H1 (cell line): ENCODE results near the gene PLEKHB1. TPM values are rescaled to one million over a fixed set of nuclear protein-coding genes. Genes with fewer than 3 reads are reported as not detected.

Experiments
- CTCF ChIA-PET: fragments of 300-600 bp; sonication (Branson Sonifier 250); formaldehyde crosslinking; loops from one replicate; lab custom pipeline; 2021; ENCODE audit not compliant: partially characterized antibody; lab: Charles Lee
- POLR2A ChIA-PET: fragments of 300-600 bp; sonication (Branson Sonifier 250); formaldehyde crosslinking; loops from one replicate; lab custom pipeline; 2021; ENCODE audit warnings: inconsistent platforms; ENCODE audit not compliant: partially characterized antibody; lab: Charles Lee
- DNase-seq, 2 experiments: peaks; one replicate each; pipeline versions ENCODE4 v3.0.0 to v3.0.0-alpha.2; 2010 to 2022; ENCODE audit warnings: low spot score in 2 of 2, low read depth in 1 of 2, mixed read lengths in 1 of 2
- FAIRE-seq: peaks from 2 replicates; lab custom pipeline; 2011; peaks lifted over from hg19 to GRCh38; lab: Jason Lieb, UNC
- H2AFZ ChIP-seq: 2 replicates; pipeline ENCODE4 v1.8.1; 2012; ENCODE audit warnings: low read length, inconsistent platforms
- H2AK5ac ChIP-seq: 2 replicates; pipeline ENCODE4 v1.6.1; 2013; ENCODE audit warnings: low read depth, low read length
- H2BK120ac ChIP-seq: replicated peaks from 2 replicates; pipeline ENCODE3; 2013; ENCODE audit warnings: low read depth, low read length, inconsistent platforms
- H2BK12ac ChIP-seq: 2 replicates; pipeline ENCODE4 v1.6.1; 2013; ENCODE audit warnings: low read depth, low read length
- H2BK15ac ChIP-seq: 2 replicates; pipeline ENCODE4 v1.6.1; 2013; ENCODE audit warnings: low read length
- H2BK20ac ChIP-seq: 2 replicates; pipeline ENCODE4 v1.6.1; 2013; ENCODE audit warnings: low read length
- H2BK5ac ChIP-seq: 2 replicates; pipeline ENCODE4 v1.6.1; 2013; ENCODE audit warnings: low read depth, low read length
- H3K14ac ChIP-seq: 2 replicates; pipeline ENCODE4 v1.6.1; 2013; ENCODE audit warnings: inconsistent platforms; ENCODE audit not compliant: insufficient read length
- H3K18ac ChIP-seq: 2 replicates; pipeline ENCODE4 v1.6.1; 2013; ENCODE audit warnings: low read length; ENCODE audit errors: extremely low read depth
- H3K23ac ChIP-seq: 2 replicates; pipeline ENCODE4 v1.6.1; 2013; ENCODE audit warnings: inconsistent platforms; ENCODE audit not compliant: insufficient read length
- H3K23me2 ChIP-seq: 2 replicates; pipeline ENCODE4 v1.6.1; 2013; ENCODE audit warnings: low read depth, low read length
- H3K27ac ChIP-seq: 2 replicates; pipeline ENCODE4 v1.6.1; 2011; ENCODE audit warnings: low read depth, low read length, inconsistent platforms
- H3K27me3 ChIP-seq, 4 experiments: replicated peaks in 1 of 4; 1 replicate in 1 of 4; 2 replicates in 3 of 4; pipeline versions ENCODE4 v1.6.1 to v1.8.1; 2011 to 2013; ENCODE audit warnings: low read length in 3 of 4, mild to moderate bottlenecking in 3 of 4, inconsistent platforms in 2 of 4, mixed read lengths in 2 of 4, moderate library complexity in 1 of 4; ENCODE audit not compliant: control insufficient read depth in 3 of 4, insufficient read depth in 3 of 4; ENCODE audit errors: extremely low read depth in 1 of 4
- H3K36me3 ChIP-seq, 4 experiments: 2 replicates each; pipeline versions ENCODE4 v1.6.1 to v1.8.1; 2011 to 2013; ENCODE audit warnings: mild to moderate bottlenecking in 4 of 4, low read length in 3 of 4, moderate library complexity in 2 of 4, control low read depth in 1 of 4, inconsistent platforms in 1 of 4; ENCODE audit not compliant: insufficient read depth in 4 of 4, control insufficient read depth in 2 of 4
- H3K4ac ChIP-seq: replicated peaks from 2 replicates; pipeline ENCODE3; 2013; ENCODE audit warnings: low read length, low read depth, mixed read lengths, inconsistent platforms; ENCODE audit not compliant: insufficient read length
- H3K4me1 ChIP-seq, 4 experiments: replicated peaks in 1 of 4; 1 replicate in 1 of 4; 2 replicates in 3 of 4; pipeline versions ENCODE4 v1.6.1 to v1.8.1; 2011 to 2013; ENCODE audit warnings: low read length in 3 of 4, inconsistent platforms in 2 of 4, mixed read lengths in 1 of 4; ENCODE audit not compliant: insufficient read depth in 4 of 4, control insufficient read depth in 3 of 4
- H3K4me2 ChIP-seq, 2 experiments: 2 replicates each; pipeline versions ENCODE4 v1.6.1 to v1.8.1; 2011 to 2013; ENCODE audit warnings: low read depth in 2 of 2, low read length in 2 of 2, control low read depth in 1 of 2, inconsistent platforms in 1 of 2, mild to moderate bottlenecking in 1 of 2; ENCODE audit not compliant: insufficient read depth in 1 of 2
- H3K4me3 ChIP-seq, 4 experiments: fragments of 200-600, 300-600 bp in 1 of 4; sonication (generic), shearing (Covaris generic), sonication (Bioruptor Twin) in 1 of 4; 2 replicates each; pipeline versions ENCODE4 v1.5.1 to v1.8.1; 2011 to 2016; ENCODE audit warnings: low read length in 4 of 4, low read depth in 3 of 4, control low read depth in 2 of 4, inconsistent platforms in 2 of 4, mild to moderate bottlenecking in 2 of 4, mixed read lengths in 1 of 4, moderate library complexity in 1 of 4; ENCODE audit not compliant: insufficient read depth in 2 of 4; ENCODE audit errors: extremely low read depth in 1 of 4
- H3K56ac ChIP-seq: replicated peaks from 2 replicates; pipeline ENCODE3; 2013; ENCODE audit warnings: low read depth, mild to moderate bottlenecking, mixed read lengths, low read length, inconsistent platforms; ENCODE audit not compliant: insufficient read length
- H3K79me1 ChIP-seq: 2 replicates; pipeline ENCODE4 v1.6.1; 2013; ENCODE audit warnings: low read depth, low read length, control low read depth
- H3K79me2 ChIP-seq, 2 experiments: 2 replicates each; pipeline versions ENCODE4 v1.6.1 to v1.8.1; 2012 to 2013; ENCODE audit warnings: low read length in 2 of 2, mild to moderate bottlenecking in 2 of 2, inconsistent platforms in 1 of 2; ENCODE audit not compliant: insufficient read depth in 2 of 2, control insufficient read depth in 1 of 2
- H3K9ac ChIP-seq, 4 experiments: replicated peaks in 1 of 4; 1 replicate in 1 of 4; 2 replicates in 3 of 4; pipeline versions ENCODE4 v1.6.1 to v1.8.1; 2011 to 2013; ENCODE audit warnings: low read depth in 3 of 4, low read length in 3 of 4, control low read depth in 2 of 4, mild to moderate bottlenecking in 2 of 4, moderate library complexity in 2 of 4, inconsistent platforms in 1 of 4; ENCODE audit errors: extremely low read depth in 1 of 4
- H3K9me3 ChIP-seq, 2 experiments: 2 replicates each; pipeline versions ENCODE4 v1.6.1 to v1.8.1; 2012 to 2013; ENCODE audit warnings: mild to moderate bottlenecking in 2 of 2, moderate library complexity in 2 of 2, control low read depth in 1 of 2, inconsistent platforms in 1 of 2, low read depth in 1 of 2, low read length in 1 of 2, mixed read lengths in 1 of 2; ENCODE audit not compliant: insufficient read depth in 2 of 2
- H4K20me1 ChIP-seq, 2 experiments: replicated peaks in 1 of 2; 2 replicates each; pipeline versions ENCODE3 to v1.8.1; 2011 to 2013; ENCODE audit warnings: inconsistent platforms in 2 of 2, low read length in 2 of 2, mild to moderate bottlenecking in 1 of 2; ENCODE audit not compliant: insufficient read depth in 2 of 2, control insufficient read depth in 1 of 2
- H4K5ac ChIP-seq: 2 replicates; pipeline ENCODE4 v1.6.1; 2013; ENCODE audit warnings: low read length, low read depth, mixed read lengths, inconsistent platforms; ENCODE audit not compliant: insufficient read length
- H4K8ac ChIP-seq: 2 replicates; pipeline ENCODE4 v1.8.0; 2013; ENCODE audit warnings: mild to moderate bottlenecking, moderate library complexity, low read length, inconsistent platforms; ENCODE audit not compliant: insufficient read depth; ENCODE audit errors: extremely low read depth
- H4K91ac ChIP-seq: replicated peaks from 2 replicates; pipeline ENCODE3; 2013; ENCODE audit warnings: low read length, mixed read lengths, inconsistent platforms; ENCODE audit not compliant: insufficient read length
- CTBP2 ChIP-seq: IDR thresholded peaks from 2 replicates; pipeline ENCODE4 v1.7.0; 2011; ENCODE audit warnings: borderline replicate concordance, mild to moderate bottlenecking, moderate library complexity, mixed read lengths, low read length; ENCODE audit not compliant: insufficient read depth, insufficient read length
- FOSL1 ChIP-seq: IDR thresholded peaks from 2 replicates; pipeline ENCODE4 v1.6.1; 2011; ENCODE audit warnings: mild to moderate bottlenecking, low read depth, low read length, moderate library complexity; ENCODE audit not compliant: insufficient read depth
- GTF2F1 ChIP-seq: IDR thresholded peaks from 2 replicates; pipeline ENCODE4 v1.6.1; 2012; ENCODE audit warnings: low read depth, low read length, improper control_type of control experiment, borderline replicate concordance
- HDAC2 ChIP-seq, 2 experiments: fragments of 300-600 bp in 1 of 2; sonication (generic) in 1 of 2; IDR thresholded peaks; 2 replicates each; pipeline ENCODE4 v1.6.1; 2011 to 2012; ENCODE audit warnings: low read depth in 2 of 2, low read length in 2 of 2, mild to moderate bottlenecking in 2 of 2, moderate library complexity in 2 of 2, borderline replicate concordance in 1 of 2, inconsistent platforms in 1 of 2
- KDM4A ChIP-seq: IDR thresholded peaks from one replicate; pipeline ENCODE4 v1.7.1; 2012; ENCODE audit warnings: low read depth, mild to moderate bottlenecking, moderate library complexity, low read length, inconsistent platforms; ENCODE audit not compliant: severe bottlenecking
- KDM5A ChIP-seq: fragments of 200-600 bp; IDR thresholded peaks from 2 replicates; pipeline ENCODE4 v1.7.1; 2012; ENCODE audit warnings: mild to moderate bottlenecking, low read length, inconsistent platforms, mixed read lengths
- POU5F1 ChIP-seq: IDR thresholded peaks from 2 replicates; pipeline ENCODE4 v1.6.1; 2011; ENCODE audit warnings: low read depth, mild to moderate bottlenecking, low read length, moderate library complexity
- SIN3A ChIP-seq, 2 experiments: IDR thresholded peaks in 1 of 2; conservative IDR thresholded peaks in 1 of 2; 2 replicates each; pipeline ENCODE4 v1.6.1; 2011 to 2012; ENCODE audit warnings: low read length in 2 of 2, improper control_type of control experiment in 1 of 2, low read depth in 1 of 2, mild to moderate bottlenecking in 1 of 2
- SRF ChIP-seq: IDR thresholded peaks from 2 replicates; pipeline ENCODE4 v1.6.1; 2011; ENCODE audit warnings: mild to moderate bottlenecking, low read depth, low read length, moderate library complexity
- SUZ12 ChIP-seq: fragments of 200-600 bp; sonication (generic); IDR thresholded peaks from 2 replicates; pipeline ENCODE4 v1.6.1; 2012; ENCODE audit warnings: mild to moderate bottlenecking, inconsistent platforms, low read length, moderate library complexity, mixed read lengths
- TAF1 ChIP-seq: IDR thresholded peaks from 2 replicates; pipeline ENCODE4 v1.6.1; 2011; ENCODE audit warnings: mild to moderate bottlenecking, low read depth, low read length
- TEAD4 ChIP-seq: IDR thresholded peaks from 2 replicates; pipeline ENCODE4 v1.6.1; 2012; ENCODE audit warnings: low read depth, low read length, inconsistent platforms, mixed read lengths
- WGBS, 2 experiments: shearing (Covaris generic) in 1 of 2; methylation state at CpG; one replicate each; pipeline versions ENCODE4 v1.1.6 to v1.1.7; 2013 to 2015; ENCODE audit warnings: low lambda C conversion rate in 2 of 2, mixed read lengths in 2 of 2, inconsistent platforms in 1 of 2, low coverage in 1 of 2, missing lambda C conversion rate in 1 of 2; ENCODE audit not compliant: insufficient replicate concordance in 2 of 2, insufficient coverage in 1 of 2, insufficient read length in 1 of 2; ENCODE audit errors: extremely low coverage in 1 of 2, missing lambda C conversion rate in 1 of 2; 5-methylcytosine and 5-hydroxymethylcytosine counted together
- polyA plus RNA-seq, 7 experiments: library from polyadenylated mRNA; depleted of rRNA in 3 of 7; stranded (reverse) in 5 of 7; unstranded in 2 of 7; fragments of >200 nt in 5 of 7; fragments of 200-250 nt in 2 of 7; gene quantifications; 1 replicate in 5 of 7; 2 replicates in 1 of 7; 4 replicates in 1 of 7; pipeline versions ENCODE4 v1.2.1 to v1.2.3, GENCODE V29; 2011 to 2013; ENCODE audit warnings: missing spikeins in 2 of 7, mixed read lengths in 2 of 7
- total RNA-seq: library from RNA; stranded (reverse); fragmentation: NEBNext Ultra II Directional; extraction: Animal tissue kit (Norgen Biotek cat#: 25700); gene quantifications from 2 replicates; pipeline ENCODE4 v1.2.1, GENCODE V29; 2021

PLEKHB1 gene
- total and polyA plus RNA-seq, 2 of the 8 experiments (the other 6 are each of a cell fraction or from before 2014, with no cell fraction given), result 14.8 to 24.5 TPM

DNA sequence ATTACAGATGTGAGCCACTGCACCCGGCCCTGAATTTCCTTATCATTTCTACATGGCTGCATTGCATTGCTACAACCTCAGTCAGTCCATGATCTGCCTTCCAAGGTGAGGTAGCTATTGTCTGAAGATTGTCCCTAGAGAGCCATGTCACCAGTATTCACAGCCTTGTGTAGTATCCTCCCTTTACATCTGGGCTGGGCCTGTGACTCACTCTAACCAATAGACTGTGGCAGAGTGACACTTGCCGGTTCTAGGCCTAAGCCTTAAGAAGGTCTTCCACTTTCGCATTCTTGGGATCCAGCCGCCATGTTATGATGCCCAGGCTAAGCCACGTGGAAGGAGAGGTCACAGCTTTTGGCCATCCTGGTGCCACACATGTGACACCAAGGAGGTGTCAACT, 10.1 kb upstream of the PLEKHB1 start:
- Histone ChIP-seq H4K91ac (no peak overlapping the region), H3K4me1 (peaks cover 0 to 4% (median 2%) of the 10 kb centered on the region in 4 experiments; a peak in 3 of 7 replicates), H3K18ac (no peak overlapping the region), H3K14ac (no peak overlapping the region), H4K8ac (no peak overlapping the region), H4K20me1 (no peaks in the 10 kb centered on the region), H3K4me3 (no peak overlapping the region), H3K56ac (no peak overlapping the region), H3K36me3 (no peaks in the 10 kb centered on the region), H3K23me2 (no peaks in the 10 kb centered on the region), H2BK5ac (no peak overlapping the region), H3K4me2 (no peak overlapping the region), H3K9me3 (no peaks in the 10 kb centered on the region; a peak in 1 of 4 replicates), H3K9ac (no peak overlapping the region), H3K27me3 (peaks cover 0 to 6% (median 0%) of the 10 kb centered on the region in 4 experiments; a peak in 1 of 7 replicates), H3K79me1 (no peaks in the 10 kb centered on the region), H2AK5ac (no peak overlapping the region), H3K27ac (no peak overlapping the region), H3K79me2 (no peaks in the 10 kb centered on the region), H2BK120ac (no peak overlapping the region), H2BK20ac (no peak overlapping the region; the same call in 1 of the 2 replicates), H2BK15ac (no peak overlapping the region), H3K23ac (no peak overlapping the region), H4K5ac (no peak overlapping the region), H3K4ac (no peak overlapping the region), H2AFZ (no peak overlapping the region), H2BK12ac (no peak overlapping the region)
- WGBS, 2 experiments, result 91% methylated on average over 5 of the region's 5 CpGs; no CpG with 5 or more reads in 1 of the 2 experiments
- TF ChIP-seq FOSL1, result no peak
- no peak for TF ChIP-seq SRF
- no peak for TF ChIP-seq SUZ12
- no peak for TF ChIP-seq TEAD4
- TF ChIP-seq KDM5A, result no peak
- TF ChIP-seq HDAC2 (IDR thresholded peaks at IDR 0.05; ENCODE audit: borderline replicate concordance in 1 of 2, low read depth in 2 of 2, low read length in 2 of 2), result no peak
- TF ChIP-seq KDM4A, result no peak
- no peak for TF ChIP-seq POU5F1
- TF ChIP-seq TAF1, result no peak
- TF ChIP-seq SIN3A (conservative IDR thresholded peaks at IDR 0.05 in 1 of 2, IDR thresholded peaks at IDR 0.05 in 1 of 2; ENCODE audit: low read depth in 1 of 2, low read length in 2 of 2), result no peak
- no peak for TF ChIP-seq CTBP2
- no peak for TF ChIP-seq GTF2F1
- FAIRE-seq (no peak), DNase-seq (no peak)
- CTCF ChIA-PET, result interaction anchor here (26.0 to 30.1 kb wide), 2 partner anchors 0 to 13 kb away, joined by 653 read pairs; partner anchors contain the start of gene PLEKHB1
- POLR2A ChIA-PET, result interaction anchor here (1.0 to 1.2 kb wide), 2 partner anchors 10 to 208 kb away, joined by 4 read pairs; no protein-coding TSS in a partner anchor
